Breast epithelium (tissue), 4 donors: Measurements from ENCODE around the gene LRRC4. TPM values are rescaled to one million over a fixed set of nuclear protein-coding genes. Genes with fewer than 3 reads are reported as not detected.

ENCODE experiments used
- DNase-seq, 2 donors: peaks; one replicate each; pipeline ENCODE4 v3.0.0-alpha.2; 2019; ENCODE audit warnings: low spot score in 2 of 2
- H3K27ac ChIP-seq, 2 donors: fragments of 200-600 bp; sonication (generic) in 1 of 2; one replicate each; pipeline ENCODE4 v1.5.1; 2016 to 2019; ENCODE audit warnings: mild to moderate bottlenecking in 1 of 2
- H3K27me3 ChIP-seq, 2 donors: fragments of 200-600 bp; sonication (generic) in 1 of 2; one replicate each; pipeline versions ENCODE4 v1.5.1 to v1.6.0; 2017 to 2019; ENCODE audit warnings: control low read depth in 1 of 2, mild to moderate bottlenecking in 1 of 2
- H3K36me3 ChIP-seq: fragments of 200-600 bp; one replicate; pipeline ENCODE4 v1.5.1; 2019
- H3K4me1 ChIP-seq, 2 donors: fragments of 200-600 bp; sonication (generic); one replicate each; pipeline ENCODE4 v1.5.1; 2016 to 2019; ENCODE audit warnings: control low read depth in 1 of 2
- H3K4me3 ChIP-seq, 3 donors: fragments of 200-600 bp; sonication (generic); 1 replicate in 2 of 3; 2 replicates in 1 of 3; pipeline ENCODE4 v1.5.1; 2016 to 2019; ENCODE audit warnings: mild to moderate bottlenecking in 3 of 3, moderate library complexity in 2 of 3
- H3K9me3 ChIP-seq, 2 donors: fragments of 200-600 bp; sonication (generic) in 1 of 2; one replicate each; pipeline ENCODE4 v1.5.1; 2016 to 2019; ENCODE audit warnings: control low read depth in 1 of 2
- CTCF ChIP-seq, 3 donors: fragments of 450-650 bp; IDR thresholded peaks; one replicate each; pipeline ENCODE4 v1.5.1; 2016 to 2017; ENCODE audit warnings: antibody characterized with exemption in 3 of 3, mild to moderate bottlenecking in 3 of 3, moderate library complexity in 3 of 3
- POLR2A ChIP-seq: fragments of 450-650 bp; IDR thresholded peaks from one replicate; pipeline ENCODE4 v1.6.1; 2016; ENCODE audit warnings: antibody characterized with exemption, mild to moderate bottlenecking, moderate library complexity
- POLR2AphosphoS5 ChIP-seq, 3 donors: sonication (generic); formaldehyde crosslinking; IDR thresholded peaks; one replicate each; pipeline ENCODE4 v1.6.1; 2017; ENCODE audit warnings: antibody characterized with exemption in 3 of 3
- intact Hi-C: fragments of 100-400 bp; cut with DNase I; formaldehyde crosslinking; loops from one replicate; pipeline ENCODE4 v1.15.1; 2023; ENCODE audit warnings: low total_unique reads
- total RNA-seq, 3 donors: library from RNA; depleted of rRNA; stranded (reverse); fragments of >200 nt; gene quantifications; one replicate each; pipeline ENCODE4 v1.1.0, GENCODE V29; 2016

LRRC4 gene
- total RNA-seq, 3 donors from 2014 or later = 0.33 to 3.2 (median 1.6) TPM

GRCh38 chr7:128032605-128033235 lies 1.5 kb upstream of the LRRC4 start:
- H3K27me3 ChIP-seq = no peaks in the 10 kb centered on the region
- intact Hi-C loops = no loop called here
- no peak overlapping the region for H3K27ac ChIP-seq
- TF ChIP-seq POLR2A = no peak
- TF ChIP-seq CTCF (IDR thresholded peaks at IDR 0.05) = no peak
- TF ChIP-seq POLR2AphosphoS5 (IDR thresholded peaks at IDR 0.05) = no peak
- H3K4me1 ChIP-seq = no peaks in the 10 kb centered on the region
- no peaks in the 10 kb centered on the region for H3K9me3 ChIP-seq
- no peak for DNase-seq
- no peaks in the 10 kb centered on the region for H3K36me3 ChIP-seq
- H3K4me3 ChIP-seq = peak overlapping the region; percentile 53 to 78 (median 57)

- TF ChIP-seq CTCF (IDR thresholded peaks at IDR 0.05) (no peak), POLR2AphosphoS5 (IDR thresholded peaks at IDR 0.05) (no peak), POLR2A (no peak)
- intact Hi-C loops = no loop called here
- peak overlapping the region; percentile 53 to 78 (median 57) for H3K4me3 ChIP-seq
- no peak overlapping the region for H3K27ac ChIP-seq
- no peaks in the 10 kb centered on the region for H3K36me3 ChIP-seq
- DNase-seq = no peak
- no peaks in the 10 kb centered on the region for H3K4me1 ChIP-seq
- H3K27me3 ChIP-seq = no peaks in the 10 kb centered on the region
- H3K9me3 ChIP-seq = no peaks in the 10 kb centered on the region
Observed at GRCh38 chr7:128031901-128032604, 816 bp upstream of the LRRC4 start.

GRCh38 chr7:128030263-128030653 lies 979 bp downstream of the LRRC4 start:
- no peaks in the 10 kb centered on the region for H3K36me3 ChIP-seq
- H3K27me3 ChIP-seq = no peaks in the 10 kb centered on the region
- H3K9me3 ChIP-seq = no peaks in the 10 kb centered on the region
- peak overlapping the region in 2 of 3 donors; percentile 53 to 78 for H3K4me3 ChIP-seq
- no peak overlapping the region for H3K27ac ChIP-seq
- intact Hi-C loops = no loop called here
- no peak for DNase-seq
- TF ChIP-seq POLR2A (no peak), CTCF (IDR thresholded peaks at IDR 0.05) (no peak), POLR2AphosphoS5 (IDR thresholded peaks at IDR 0.05) (no peak)
- no peaks in the 10 kb centered on the region for H3K4me1 ChIP-seq

GRCh38 chr7:128029405-128029995 lies 1.7 kb downstream of the LRRC4 start:
- intact Hi-C loops = no loop called here
- H3K4me1 ChIP-seq = no peaks in the 10 kb centered on the region
- H3K4me3 ChIP-seq = no peak overlapping the region
- H3K36me3 ChIP-seq = no peaks in the 10 kb centered on the region
- TF ChIP-seq POLR2AphosphoS5 (IDR thresholded peaks at IDR 0.05) (no peak), POLR2A (no peak)
- H3K27me3 ChIP-seq = no peaks in the 10 kb centered on the region
- DNase-seq = no peak
- H3K9me3 ChIP-seq = no peaks in the 10 kb centered on the region
- no peak overlapping the region for H3K27ac ChIP-seq

GRCh38 chr7:128027485-128027980 lies 3.7 kb downstream of the LRRC4 start:
- no peaks in the 10 kb centered on the region for H3K9me3 ChIP-seq
- intact Hi-C loops = no loop called here
- no peak for DNase-seq
- H3K27ac ChIP-seq = no peak overlapping the region
- no peaks in the 10 kb centered on the region for H3K27me3 ChIP-seq
- no peaks in the 10 kb centered on the region for H3K36me3 ChIP-seq
- TF ChIP-seq POLR2AphosphoS5 (IDR thresholded peaks at IDR 0.05) = no peak
- no peak for TF ChIP-seq POLR2A
- no peak for TF ChIP-seq CTCF (IDR thresholded peaks at IDR 0.05)
- H3K4me3 ChIP-seq = no peak overlapping the region
- H3K4me1 ChIP-seq = peaks cover 0 to 5% of the 10 kb centered on the region in 2 donors
